OCI-LY7 (cell line): ENCODE measurements around the gene SHTN1. TPM values are rescaled to one million over a fixed set of nuclear protein-coding genes. Genes with fewer than 3 reads are reported as not detected.

ENCODE experiments used
- BruUV-seq: library from RNA; stranded (reverse); fragments of 400-500 nt; replicated peaks from 2 replicates; lab custom pipeline; 2021; lab: Mats Ljungman, UMichigan
- CTCF ChIA-PET: fragments of 300-600 bp; sonication (Branson Sonifier 250); formaldehyde crosslinking; loops from one replicate; lab custom pipeline; 2022; ENCODE audit warnings: antibody characterized with exemption; ENCODE audit not compliant: unreplicated experiment; lab: Charles Lee
- POLR2A ChIA-PET: fragments of 300-600 bp; sonication (Branson Sonifier 250); formaldehyde crosslinking; loops from one replicate; lab custom pipeline; 2022; ENCODE audit warnings: antibody characterized with exemption; lab: Charles Lee
- DNase-seq: peaks from one replicate; pipeline ENCODE4 v3.0.0-alpha.2; 2015; ENCODE audit warnings: low spot score
- H2AFZ ChIP-seq: fragments of 200-600 bp; sonication (generic), shearing (Covaris generic); 2 replicates; pipeline ENCODE4 v1.6.1; 2014; ENCODE audit warnings: mild to moderate bottlenecking, antibody characterized with exemption, low read length, moderate library complexity
- H3K27ac ChIP-seq: fragments of 200-600 bp; sonication (generic); 2 replicates; pipeline ENCODE4 v1.5.1; 2014; ENCODE audit warnings: mixed run types, low read depth, mild to moderate bottlenecking, moderate library complexity, low read length, inconsistent platforms; ENCODE audit not compliant: poor library complexity, severe bottlenecking
- H3K36me3 ChIP-seq: fragments of 200-600 bp; sonication (generic); 2 replicates; pipeline ENCODE4 v1.6.1; 2014; ENCODE audit warnings: mild to moderate bottlenecking, antibody characterized with exemption, low read length, moderate library complexity, mixed read lengths; ENCODE audit not compliant: insufficient read depth
- H3K4me1 ChIP-seq: fragments of 200-600 bp; sonication (generic); 2 replicates; pipeline ENCODE4 v1.5.1; 2014; ENCODE audit warnings: mild to moderate bottlenecking, low read length; ENCODE audit not compliant: insufficient read depth, poor library complexity, severe bottlenecking
- H3K4me2 ChIP-seq: fragments of 200-600 bp; sonication (generic); 2 replicates; pipeline ENCODE4 v1.6.1; 2014; ENCODE audit warnings: mild to moderate bottlenecking, low read length
- H3K4me3 ChIP-seq: fragments of 200-600 bp; sonication (generic); 2 replicates; pipeline ENCODE4 v1.5.1; 2014; ENCODE audit warnings: mild to moderate bottlenecking, low read depth, low read length; ENCODE audit not compliant: poor library complexity, severe bottlenecking
- H3K79me2 ChIP-seq: fragments of 200-600 bp; sonication (generic); 2 replicates; pipeline ENCODE4 v1.6.1; 2016; ENCODE audit warnings: low read depth, mild to moderate bottlenecking, low read length, moderate library complexity, mixed read lengths; ENCODE audit not compliant: insufficient read depth
- H3K9me2 ChIP-seq: fragments of 200-600 bp; sonication (generic); 2 replicates; pipeline ENCODE4 v1.6.1; 2016; ENCODE audit warnings: mild to moderate bottlenecking, low read length, mixed read lengths; ENCODE audit not compliant: insufficient read depth
- H3K9me3 ChIP-seq: fragments of 200-600 bp; sonication (generic); 2 replicates; pipeline ENCODE4 v1.6.1; 2014; ENCODE audit warnings: mild to moderate bottlenecking, mixed run types, low read length, mixed read lengths
- H4K20me1 ChIP-seq: fragments of 200-600 bp; sonication (generic); 2 replicates; pipeline ENCODE4 v1.6.1; 2014; ENCODE audit warnings: mild to moderate bottlenecking, antibody characterized with exemption, low read length, moderate library complexity, mixed read lengths; ENCODE audit not compliant: insufficient read depth
- EZH2phosphoT487 ChIP-seq: fragments of 200-600 bp; sonication (generic); IDR thresholded peaks from 2 replicates; pipeline ENCODE4 v1.6.1; 2018; ENCODE audit warnings: low read depth, borderline replicate concordance, mild to moderate bottlenecking, mixed run types, antibody characterized with exemption, low read length, moderate library complexity, mixed read lengths
- intact Hi-C: fragments of 100-400 bp; cut with micrococcal nuclease; formaldehyde crosslinking; loops from one replicate; pipeline ENCODE4 v1.10.0; 2022; ENCODE audit not compliant: unreplicated experiment
- small RNA-seq: library from RNA; depleted of rRNA; stranded (forward); fragments of <200 nt; gene quantifications from one replicate; pipeline ENCODE3, GENCODE V24; 2014
- total RNA-seq, 2 experiments: library from RNA; depleted of rRNA in 1 of 2; stranded (reverse); fragments of >200 nt in 1 of 2; shearing (Covaris generic) in 1 of 2; gene quantifications; 2 replicates each; pipeline ENCODE4 v1.2.3, GENCODE V29; 2014 to 2022
- TF ChIP-seq, protein P1 (sequence below): fragments of 200-600 bp; sonication (generic); conservative IDR thresholded peaks from 2 replicates; pipeline ENCODE4 v1.5.1; 2014; ENCODE audit warnings: mild to moderate bottlenecking, antibody characterized with exemption, low read length, moderate library complexity, mixed read lengths

Gene SHTN1
- total RNA-seq, 2 experiments from 2014 or later: not detected

DNA sequence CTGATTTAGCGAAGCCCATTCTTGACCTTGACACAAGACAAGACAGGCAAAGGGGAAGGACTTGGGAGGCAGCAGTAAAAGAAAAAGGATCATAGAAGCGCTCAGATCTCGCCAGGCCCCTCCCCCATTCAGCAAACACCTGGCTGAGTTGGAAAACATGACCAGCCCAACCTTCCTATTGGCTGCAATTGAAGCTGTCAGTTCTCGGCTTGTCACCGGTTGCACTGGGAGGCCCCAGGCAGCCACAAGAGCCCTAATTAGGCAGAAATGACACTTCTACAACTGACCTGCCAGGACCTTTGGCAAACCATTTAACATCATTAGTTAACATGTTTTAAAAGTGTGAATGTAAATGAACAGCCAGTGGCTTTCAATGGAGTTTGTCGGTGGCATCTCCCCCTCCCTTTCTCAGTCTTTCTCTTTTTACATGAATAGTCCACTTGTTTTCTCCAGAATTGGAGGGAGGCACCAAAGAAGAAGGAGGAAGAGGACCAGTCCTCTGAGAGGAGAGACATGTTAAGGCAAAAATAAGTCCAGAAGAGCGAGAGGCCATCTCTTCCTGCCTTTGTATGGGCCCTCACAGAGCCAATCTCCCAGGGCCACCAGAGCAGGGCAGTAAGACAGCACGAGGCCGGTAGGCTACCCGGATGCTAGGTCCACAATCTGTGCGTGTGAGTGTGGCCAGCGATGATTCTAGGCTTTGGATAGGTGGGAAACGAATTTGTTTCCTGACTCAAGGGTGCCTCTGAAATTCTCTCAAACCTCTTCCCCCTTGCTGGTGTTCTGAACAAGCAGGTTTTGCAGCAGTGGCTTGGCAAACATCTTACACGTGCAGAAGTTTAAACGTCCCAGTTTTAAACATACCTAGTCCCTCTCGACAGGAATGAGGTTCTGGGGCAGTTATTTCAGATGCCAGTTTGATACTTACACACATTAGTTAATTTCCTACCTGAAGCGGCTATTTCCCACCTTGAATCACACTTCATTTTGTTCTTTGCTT is 170.7 kb downstream of the SHTN1 start:
- intact Hi-C loops: no loop called here
- H4K20me1 ChIP-seq: no peaks in the 10 kb centered on the region

DNA sequence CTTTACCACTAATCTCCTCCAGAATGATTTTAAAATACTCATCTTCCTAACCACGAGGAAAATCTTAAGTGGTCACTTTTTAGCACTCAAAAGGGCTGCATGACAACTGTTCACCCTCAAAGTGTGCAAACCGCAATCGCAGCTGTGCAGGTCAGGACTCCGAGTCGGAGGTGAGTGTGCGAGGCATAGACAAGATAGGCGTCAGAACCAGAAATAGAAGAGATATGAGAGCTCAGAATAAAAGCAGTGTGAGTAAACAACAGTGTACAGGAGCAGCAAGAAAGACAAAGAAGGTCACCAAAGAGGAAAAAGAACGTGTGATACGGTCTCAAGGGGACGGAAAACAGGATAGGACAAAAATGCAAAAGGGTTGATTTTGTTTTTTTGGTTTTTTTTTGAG is 173.2 kb downstream of the SHTN1 start:
- H3K36me3 ChIP-seq: no peaks in the 10 kb centered on the region
- H2AFZ ChIP-seq: no peak overlapping the region
- TF ChIP-seq EZH2phosphoT487: no peak
- TF ChIP-seq, protein P1, sequence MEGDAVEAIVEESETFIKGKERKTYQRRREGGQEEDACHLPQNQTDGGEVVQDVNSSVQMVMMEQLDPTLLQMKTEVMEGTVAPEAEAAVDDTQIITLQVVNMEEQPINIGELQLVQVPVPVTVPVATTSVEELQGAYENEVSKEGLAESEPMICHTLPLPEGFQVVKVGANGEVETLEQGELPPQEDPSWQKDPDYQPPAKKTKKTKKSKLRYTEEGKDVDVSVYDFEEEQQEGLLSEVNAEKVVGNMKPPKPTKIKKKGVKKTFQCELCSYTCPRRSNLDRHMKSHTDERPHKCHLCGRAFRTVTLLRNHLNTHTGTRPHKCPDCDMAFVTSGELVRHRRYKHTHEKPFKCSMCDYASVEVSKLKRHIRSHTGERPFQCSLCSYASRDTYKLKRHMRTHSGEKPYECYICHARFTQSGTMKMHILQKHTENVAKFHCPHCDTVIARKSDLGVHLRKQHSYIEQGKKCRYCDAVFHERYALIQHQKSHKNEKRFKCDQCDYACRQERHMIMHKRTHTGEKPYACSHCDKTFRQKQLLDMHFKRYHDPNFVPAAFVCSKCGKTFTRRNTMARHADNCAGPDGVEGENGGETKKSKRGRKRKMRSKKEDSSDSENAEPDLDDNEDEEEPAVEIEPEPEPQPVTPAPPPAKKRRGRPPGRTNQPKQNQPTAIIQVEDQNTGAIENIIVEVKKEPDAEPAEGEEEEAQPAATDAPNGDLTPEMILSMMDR: no peak
- ChIA-PET CTCF (no interaction called here), POLR2A (no interaction called here)
- no peaks in the 10 kb centered on the region for H3K4me1 ChIP-seq
- no TSS peak for BruUV-seq
- H3K27ac ChIP-seq: no peak overlapping the region
- H3K9me2 ChIP-seq: no peaks in the 10 kb centered on the region
- no peaks in the 10 kb centered on the region for H3K79me2 ChIP-seq
- H3K9me3 ChIP-seq: no peaks in the 10 kb centered on the region
- no peak overlapping the region for H3K4me3 ChIP-seq
- no peaks in the 10 kb centered on the region for H4K20me1 ChIP-seq
- DNase-seq: no peak
- H3K4me2 ChIP-seq: no peak overlapping the region
- intact Hi-C loops: no loop called here

More for the DNA sequence above, 170.7 kb downstream of the SHTN1 start:
- no peak overlapping the region for H3K27ac ChIP-seq
- H3K9me3 ChIP-seq: no peaks in the 10 kb centered on the region
- no peaks in the 10 kb centered on the region for H3K36me3 ChIP-seq
- TF ChIP-seq, protein P1: no peak
- no peak for TF ChIP-seq EZH2phosphoT487
- no peaks in the 10 kb centered on the region for H3K79me2 ChIP-seq
- ChIA-PET POLR2A (no interaction called here), CTCF (no interaction called here)
- no peak overlapping the region for H3K4me3 ChIP-seq
- H2AFZ ChIP-seq: no peak overlapping the region
- H3K4me1 ChIP-seq: no peaks in the 10 kb centered on the region
- no TSS peak for BruUV-seq
- no peaks in the 10 kb centered on the region for H3K9me2 ChIP-seq
- H3K4me2 ChIP-seq: no peak overlapping the region
- DNase-seq: no peak

Small RNA genes within 50 kb of the gene (small RNA-seq; reads per million reads assigned to genes)
- gene AC012308.1: not detected

Other genes starting within 250 kb of the SHTN1 start
- not detected in 2 replicates for gene ENO4, start 155.7 kb downstream of the SHTN1 start, total RNA-seq (2014; rRNA removed; shearing (Covaris generic))
- gene ENO4, start 155.7 kb downstream of the SHTN1 start, total RNA-seq (2022): not detected in 2 replicates
- not detected in 2 replicates for gene VAX1, start 133.1 kb upstream of the SHTN1 start, total RNA-seq (2014; rRNA removed; shearing (Covaris generic))
- gene VAX1, start 133.1 kb upstream of the SHTN1 start, total RNA-seq (2022): not detected in 2 replicates
- gene KCNK18, start 192.3 kb upstream of the SHTN1 start, total RNA-seq (2014; rRNA removed; shearing (Covaris generic)): not detected in 2 replicates
- not detected in 2 replicates for gene KCNK18, start 192.3 kb upstream of the SHTN1 start, total RNA-seq (2022)
- gene SLC18A2, start 235.9 kb upstream of the SHTN1 start, total RNA-seq (2014; rRNA removed; shearing (Covaris generic)): not detected in 2 replicates
- gene SLC18A2, start 235.9 kb upstream of the SHTN1 start, total RNA-seq (2022): not detected in 2 replicates